Measurements from ENCODE around the gene SLC6A13. TPM values are rescaled to one million over a fixed set of nuclear protein-coding genes. Genes with fewer than 3 reads are reported as not detected.
"Not testable (repeated sequence)": the region's sequence is repeated elsewhere in the genome, so short reads cannot be mapped to it uniquely, and the experiment has no call there.

Gene SLC6A13
- total and polyA plus RNA-seq, 2 of the 8 experiments (the other 6 are each of a cell fraction or from before 2014, with no cell fraction given): 0.03 TPM; not detected in 1

- H2BK20ac ChIP-seq (ENCODE audit: low read length); H2BK12ac ChIP-seq (ENCODE audit: low read depth, low read length); FAIRE-seq; H2BK15ac ChIP-seq (ENCODE audit: low read length); H2BK5ac ChIP-seq (ENCODE audit: low read depth, low read length); POLR2A ChIA-PET (ENCODE audit: partially characterized antibody); H3K9me3 ChIP-seq (ENCODE audit: insufficient read depth in 2 of 2, low read depth in 1 of 2, low read length in 1 of 2); H3K4ac ChIP-seq (replicated peaks; ENCODE audit: insufficient read length, low read depth, low read length); H3K27ac ChIP-seq (ENCODE audit: low read depth, low read length); H3K4me1 ChIP-seq (replicated peaks in 1 of 4; ENCODE audit: control insufficient read depth in 3 of 4, insufficient read depth in 4 of 4, low read length in 3 of 4); H3K18ac ChIP-seq (ENCODE audit: extremely low read depth, low read length); H2BK120ac ChIP-seq (replicated peaks; ENCODE audit: low read depth, low read length); DNase-seq (ENCODE audit: low read depth in 1 of 2, low spot score in 2 of 2); H3K23ac ChIP-seq (ENCODE audit: insufficient read length); H2AFZ ChIP-seq (ENCODE audit: low read length); H4K20me1 ChIP-seq (replicated peaks in 1 of 2; ENCODE audit: control insufficient read depth in 1 of 2, insufficient read depth in 2 of 2, low read length in 2 of 2); H2AK5ac ChIP-seq (ENCODE audit: low read depth, low read length); H3K79me1 ChIP-seq (ENCODE audit: low read depth, low read length); H4K91ac ChIP-seq (replicated peaks; ENCODE audit: insufficient read length, low read length); H3K23me2 ChIP-seq (ENCODE audit: low read depth, low read length); H3K14ac ChIP-seq (ENCODE audit: insufficient read length); H3K79me2 ChIP-seq (ENCODE audit: control insufficient read depth in 1 of 2, insufficient read depth in 2 of 2, low read length in 2 of 2); H3K9ac ChIP-seq (replicated peaks in 1 of 4; ENCODE audit: extremely low read depth in 1 of 4, low read depth in 3 of 4, low read length in 3 of 4); H4K5ac ChIP-seq (ENCODE audit: insufficient read length, low read depth, low read length); H3K4me2 ChIP-seq (ENCODE audit: insufficient read depth in 1 of 2, low read depth in 2 of 2, low read length in 2 of 2); H3K27me3 ChIP-seq (replicated peaks in 1 of 4; ENCODE audit: control insufficient read depth in 3 of 4, extremely low read depth in 1 of 4, insufficient read depth in 3 of 4, low read length in 3 of 4); H4K8ac ChIP-seq (ENCODE audit: extremely low read depth, insufficient read depth, low read length); H3K56ac ChIP-seq (replicated peaks; ENCODE audit: insufficient read length, low read depth, low read length); H3K4me3 ChIP-seq (ENCODE audit: extremely low read depth in 1 of 4, insufficient read depth in 2 of 4, low read depth in 3 of 4, low read length in 4 of 4): not testable (repeated sequence)
- CTCF ChIA-PET (ENCODE audit: partially characterized antibody): interaction anchor here (1.2 kb wide), 1 partner anchor 76 kb away, joined by 3 read pairs; no protein-coding TSS in a partner anchor
- peaks cover 3 to 14% (median 11%) of the 10 kb centered on the region in 4 experiments; a peak in 5 of 8 replicates for H3K36me3 ChIP-seq (ENCODE audit: control insufficient read depth in 2 of 4, insufficient read depth in 4 of 4, low read length in 3 of 4)
- whole genome bisulfite sequencing, 2 experiments (ENCODE audit: extremely low coverage in 1 of 2, insufficient coverage in 1 of 2, insufficient read length in 1 of 2, insufficient replicate concordance in 2 of 2, low coverage in 1 of 2, low lambda C conversion rate in 2 of 2, missing lambda C conversion rate in 1 of 2): 88% methylated on average over 1 of the region's 1 CpG; no CpG with 5 or more reads in 1 of the 2 experiments
These were observed 37.5 kb upstream of the SLC6A13 start for GRCh38 chr12:300166-300565.

- H3K36me3 ChIP-seq (ENCODE audit: control insufficient read depth in 2 of 4, insufficient read depth in 4 of 4, low read length in 3 of 4): peaks cover 3 to 15% (median 12%) of the 10 kb centered on the region in 4 experiments; a peak in 6 of 8 replicates
- H4K8ac ChIP-seq (ENCODE audit: extremely low read depth, insufficient read depth, low read length); H2BK20ac ChIP-seq (ENCODE audit: low read length); DNase-seq (ENCODE audit: low read depth in 1 of 2, low spot score in 2 of 2); H3K27ac ChIP-seq (ENCODE audit: low read depth, low read length); H3K4me2 ChIP-seq (ENCODE audit: insufficient read depth in 1 of 2, low read depth in 2 of 2, low read length in 2 of 2); H3K18ac ChIP-seq (ENCODE audit: extremely low read depth, low read length); H4K20me1 ChIP-seq (replicated peaks in 1 of 2; ENCODE audit: control insufficient read depth in 1 of 2, insufficient read depth in 2 of 2, low read length in 2 of 2); H2BK120ac ChIP-seq (replicated peaks; ENCODE audit: low read depth, low read length); H2BK12ac ChIP-seq (ENCODE audit: low read depth, low read length); H2BK5ac ChIP-seq (ENCODE audit: low read depth, low read length); H2AK5ac ChIP-seq (ENCODE audit: low read depth, low read length); H3K27me3 ChIP-seq (replicated peaks in 1 of 4; ENCODE audit: control insufficient read depth in 3 of 4, extremely low read depth in 1 of 4, insufficient read depth in 3 of 4, low read length in 3 of 4); H4K91ac ChIP-seq (replicated peaks; ENCODE audit: insufficient read length, low read length); H4K5ac ChIP-seq (ENCODE audit: insufficient read length, low read depth, low read length); H2AFZ ChIP-seq (ENCODE audit: low read length); H3K79me1 ChIP-seq (ENCODE audit: low read depth, low read length); H3K9ac ChIP-seq (replicated peaks in 1 of 4; ENCODE audit: extremely low read depth in 1 of 4, low read depth in 3 of 4, low read length in 3 of 4); H3K14ac ChIP-seq (ENCODE audit: insufficient read length); POLR2A ChIA-PET (ENCODE audit: partially characterized antibody); H3K23ac ChIP-seq (ENCODE audit: insufficient read length); FAIRE-seq; H3K79me2 ChIP-seq (ENCODE audit: control insufficient read depth in 1 of 2, insufficient read depth in 2 of 2, low read length in 2 of 2); H2BK15ac ChIP-seq (ENCODE audit: low read length); H3K4me1 ChIP-seq (replicated peaks in 1 of 4; ENCODE audit: control insufficient read depth in 3 of 4, insufficient read depth in 4 of 4, low read length in 3 of 4); H3K9me3 ChIP-seq (ENCODE audit: insufficient read depth in 2 of 2, low read depth in 1 of 2, low read length in 1 of 2); H3K4ac ChIP-seq (replicated peaks; ENCODE audit: insufficient read length, low read depth, low read length); H3K56ac ChIP-seq (replicated peaks; ENCODE audit: insufficient read length, low read depth, low read length); H3K4me3 ChIP-seq (ENCODE audit: extremely low read depth in 1 of 4, insufficient read depth in 2 of 4, low read depth in 3 of 4, low read length in 4 of 4); H3K23me2 ChIP-seq (ENCODE audit: low read depth, low read length): not testable (repeated sequence)
- WGBS, 2 experiments (ENCODE audit: extremely low coverage in 1 of 2, insufficient coverage in 1 of 2, insufficient read length in 1 of 2, insufficient replicate concordance in 2 of 2, low coverage in 1 of 2, low lambda C conversion rate in 2 of 2, missing lambda C conversion rate in 1 of 2): 94% methylated on average over 5 of the region's 5 CpGs; no CpG with 5 or more reads in 1 of the 2 experiments
- CTCF ChIA-PET (ENCODE audit: partially characterized antibody): interaction anchor here (1.2 kb wide), 1 partner anchor 76 kb away, joined by 3 read pairs; no protein-coding TSS in a partner anchor
These were observed 36.9 kb upstream of the SLC6A13 start for GRCh38 chr12:299511-299910.
